PC-3 (cell line): ENCODE data around the gene RNF11.

ENCODE experiments used
- EZH2 ChIP-seq: fragments of 300-600 bp; sonication (generic); IDR thresholded peaks from one replicate; pipeline ENCODE4 v1.6.1; 2017; ENCODE audit warnings: antibody characterized with exemption, mild to moderate bottlenecking, low read length; ENCODE audit not compliant: unreplicated experiment
- EZH2phosphoT487 ChIP-seq: fragments of 300-600 bp; sonication (generic); IDR thresholded peaks from 2 replicates; pipeline ENCODE4 v1.6.1; 2018; ENCODE audit warnings: mild to moderate bottlenecking, antibody characterized with exemption, low read length, borderline replicate concordance
- TF ChIP-seq, protein P1 (sequence below): fragments of 300-600 bp; sonication (generic); conservative IDR thresholded peaks from 2 replicates; pipeline ENCODE4 v1.5.1; 2017; ENCODE audit warnings: antibody characterized with exemption, low read depth, mild to moderate bottlenecking, low read length

DNA sequence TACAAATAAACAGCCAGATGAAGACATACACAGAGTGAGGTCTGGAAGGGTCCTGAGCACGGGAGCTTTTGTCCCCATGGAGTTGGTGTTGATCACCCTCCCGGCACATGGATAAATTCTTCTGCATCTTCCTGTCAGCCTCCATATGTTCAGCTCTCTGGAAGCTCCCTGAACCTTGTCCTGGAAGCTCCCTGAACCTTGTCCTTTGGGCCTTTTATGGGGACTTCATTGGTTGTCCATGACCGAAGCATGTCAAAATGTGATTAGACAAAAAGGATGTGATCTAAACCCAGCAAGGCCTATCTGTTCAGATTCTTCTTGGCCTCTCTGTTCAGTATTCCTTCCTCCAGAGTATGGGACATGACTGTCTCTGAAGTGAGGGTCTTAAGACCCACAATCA lies 25.4 kb upstream of the RNF11 start:
- TF ChIP-seq, protein P1, sequence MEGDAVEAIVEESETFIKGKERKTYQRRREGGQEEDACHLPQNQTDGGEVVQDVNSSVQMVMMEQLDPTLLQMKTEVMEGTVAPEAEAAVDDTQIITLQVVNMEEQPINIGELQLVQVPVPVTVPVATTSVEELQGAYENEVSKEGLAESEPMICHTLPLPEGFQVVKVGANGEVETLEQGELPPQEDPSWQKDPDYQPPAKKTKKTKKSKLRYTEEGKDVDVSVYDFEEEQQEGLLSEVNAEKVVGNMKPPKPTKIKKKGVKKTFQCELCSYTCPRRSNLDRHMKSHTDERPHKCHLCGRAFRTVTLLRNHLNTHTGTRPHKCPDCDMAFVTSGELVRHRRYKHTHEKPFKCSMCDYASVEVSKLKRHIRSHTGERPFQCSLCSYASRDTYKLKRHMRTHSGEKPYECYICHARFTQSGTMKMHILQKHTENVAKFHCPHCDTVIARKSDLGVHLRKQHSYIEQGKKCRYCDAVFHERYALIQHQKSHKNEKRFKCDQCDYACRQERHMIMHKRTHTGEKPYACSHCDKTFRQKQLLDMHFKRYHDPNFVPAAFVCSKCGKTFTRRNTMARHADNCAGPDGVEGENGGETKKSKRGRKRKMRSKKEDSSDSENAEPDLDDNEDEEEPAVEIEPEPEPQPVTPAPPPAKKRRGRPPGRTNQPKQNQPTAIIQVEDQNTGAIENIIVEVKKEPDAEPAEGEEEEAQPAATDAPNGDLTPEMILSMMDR: no peak
- TF ChIP-seq EZH2 (no peak), EZH2phosphoT487 (no peak)
